Activated CD4-positive, alpha-beta T cell treated with anti-CD3 and anti-CD28 coated beads for 1 hour (primary cell): ENCODE measurements around the gene GULP1.
"Not testable (repeated sequence)": the region's sequence is repeated elsewhere in the genome, so short reads cannot be mapped to it uniquely, and the experiment has no call there.

ENCODE experiments used
- DNase-seq: peaks from one replicate; pipeline ENCODE4 v3.0.0-alpha.2; 2020

GULP1 gene

GRCh38 chr2:188569431-188570165 is 277.9 kb downstream of the GULP1 start:
- DNase-seq: no peak

- no peak for DNase-seq
Observed at GRCh38 chr2:188570370-188570769, 278.7 kb downstream of the GULP1 start.

- DNase-seq: no peak
Observed at GRCh38 chr2:188571543-188572303, 280.0 kb downstream of the GULP1 start.

- no peak for DNase-seq
Observed at GRCh38 chr2:188572592-188572991, 280.9 kb downstream of the GULP1 start.

- DNase-seq: no peak
Observed at GRCh38 chr2:188573453-188573852, 281.8 kb downstream of the GULP1 start.

GRCh38 chr2:188576006-188576405 is 284.3 kb downstream of the GULP1 start:
- no peak for DNase-seq

- DNase-seq: no peak
Observed at GRCh38 chr2:188576651-188577050, 285.0 kb downstream of the GULP1 start.

- DNase-seq: no peak
Observed at GRCh38 chr2:188577231-188577630, 285.6 kb downstream of the GULP1 start.

GRCh38 chr2:188580738-188581137 is 289.1 kb downstream of the GULP1 start:
- no peak for DNase-seq

- DNase-seq: no peak
Observed at GRCh38 chr2:188582211-188582610, 290.5 kb downstream of the GULP1 start.

GRCh38 chr2:188588235-188588634 is 296.6 kb downstream of the GULP1 start:
- DNase-seq: no peak

- DNase-seq: no peak
Observed at GRCh38 chr2:188596054-188596453, 304.4 kb downstream of the GULP1 start.

- no peak for DNase-seq
Observed at GRCh38 chr2:188598551-188598950, 306.9 kb downstream of the GULP1 start.

- no peak for DNase-seq
Observed at GRCh38 chr2:188599140-188599539, 307.5 kb downstream of the GULP1 start.

- no peak for DNase-seq
Observed at GRCh38 chr2:188600536-188601210, 309.0 kb downstream of the GULP1 start.

- no peak for DNase-seq
Observed at GRCh38 chr2:188601391-188601790, 309.7 kb downstream of the GULP1 start.

- DNase-seq: no peak
Observed at GRCh38 chr2:188601927-188602326, 310.3 kb downstream of the GULP1 start.

GRCh38 chr2:188604579-188604978 is 312.9 kb downstream of the GULP1 start:
- DNase-seq: no peak

GRCh38 chr2:188605609-188606584 is 314.2 kb downstream of the GULP1 start:
- DNase-seq: not testable (repeated sequence)

GRCh38 chr2:188606596-188606995 is 314.9 kb downstream of the GULP1 start:
- not testable (repeated sequence) for DNase-seq

- DNase-seq: no peak
Observed at GRCh38 chr2:188607501-188607900, 315.8 kb downstream of the GULP1 start.

GRCh38 chr2:188609321-188610049 is 317.8 kb downstream of the GULP1 start:
- no peak for DNase-seq
